T-helper 9 cell (primary cell): Measurements from ENCODE around the gene CCL7.
"Not testable (repeated sequence)": the region's sequence is repeated elsewhere in the genome, so short reads cannot be mapped to it uniquely, and the experiment has no call there.

Experiments
- DNase-seq: peaks from one replicate; pipeline ENCODE4 v3.0.0-alpha.2; 2020
- total RNA-seq, 2 donors: gene quantifications; one replicate each; lab custom pipeline; 2026; lab: John Stamatoyannopoulos, UW

The CCL7 gene
- 0 reads per million in 2 donors for total RNA-seq

DNA sequence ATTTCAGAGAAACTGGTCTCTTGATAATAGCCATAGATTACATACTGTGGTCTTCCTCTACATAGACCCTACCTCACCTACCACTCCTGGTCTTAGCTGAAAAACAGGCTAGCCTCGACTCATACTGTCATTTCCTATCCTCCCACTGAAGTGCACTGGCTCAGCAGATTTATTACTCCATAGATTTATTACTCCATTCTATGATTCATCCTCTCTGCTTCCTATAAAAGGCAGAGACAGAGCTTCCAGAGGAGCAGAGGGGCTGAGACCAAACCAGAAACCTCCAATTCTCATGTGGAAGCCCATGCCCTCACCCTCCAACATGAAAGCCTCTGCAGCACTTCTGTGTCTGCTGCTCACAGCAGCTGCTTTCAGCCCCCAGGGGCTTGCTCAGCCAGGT lies at the start of gene CCL7:
Gene CCL7, plus strand, starts transcription at position 253 of the 400 bp plus-strand sequence. Its CDS starts 70 bp downstream, at position 323.
- no peak for DNase-seq

DNA sequence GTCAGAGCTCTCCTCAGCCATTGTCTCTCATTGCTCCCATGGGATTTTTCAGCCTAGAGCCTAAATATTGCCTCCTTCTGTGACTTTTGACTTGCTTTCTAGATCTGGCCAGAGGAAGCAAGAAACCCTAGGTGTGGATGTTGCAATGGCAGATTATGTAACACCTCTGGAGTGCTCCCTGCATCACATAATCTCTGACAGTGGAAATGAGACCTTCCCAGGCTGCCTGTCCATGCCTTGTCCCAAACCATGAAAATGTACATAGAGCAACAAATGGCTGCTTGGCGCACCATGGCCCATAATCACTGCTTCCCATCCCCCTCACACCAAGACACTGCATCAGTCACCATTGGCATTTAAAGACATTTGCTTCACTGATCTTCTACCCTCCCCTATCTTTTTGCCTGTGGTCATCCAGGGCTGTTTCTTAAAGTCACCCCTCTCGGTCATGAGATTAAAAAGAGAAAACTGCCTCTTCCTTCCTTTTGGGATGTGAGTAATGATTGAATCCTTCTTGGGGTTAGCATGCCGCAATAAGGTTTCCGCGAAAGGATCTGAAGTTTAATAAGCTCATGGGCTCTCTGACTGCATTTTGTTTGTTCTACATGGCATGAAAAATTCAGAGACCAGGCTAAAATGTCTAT lies 49.1 kb upstream of the CCL7 start:
- no peak for DNase-seq

DNA sequence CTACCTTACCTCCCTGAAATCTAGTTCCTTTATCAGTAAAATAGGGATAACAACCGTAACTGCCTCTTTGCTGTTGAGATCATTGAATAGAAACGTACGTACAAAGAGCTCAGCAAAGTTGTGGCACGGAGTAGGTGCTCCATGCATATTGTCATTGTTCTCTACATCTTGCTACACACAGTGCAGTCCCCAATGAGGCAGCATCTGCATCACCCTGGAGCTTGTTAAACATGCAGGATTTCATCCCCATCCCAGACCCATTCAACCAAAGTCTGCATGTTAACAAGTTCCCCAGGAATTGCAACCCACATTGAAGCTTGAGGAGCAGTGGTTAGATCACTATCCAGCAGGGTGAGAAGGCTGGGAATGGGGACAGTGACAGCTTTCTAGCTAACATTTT lies 48.6 kb upstream of the CCL7 start:
- no peak for DNase-seq

DNA sequence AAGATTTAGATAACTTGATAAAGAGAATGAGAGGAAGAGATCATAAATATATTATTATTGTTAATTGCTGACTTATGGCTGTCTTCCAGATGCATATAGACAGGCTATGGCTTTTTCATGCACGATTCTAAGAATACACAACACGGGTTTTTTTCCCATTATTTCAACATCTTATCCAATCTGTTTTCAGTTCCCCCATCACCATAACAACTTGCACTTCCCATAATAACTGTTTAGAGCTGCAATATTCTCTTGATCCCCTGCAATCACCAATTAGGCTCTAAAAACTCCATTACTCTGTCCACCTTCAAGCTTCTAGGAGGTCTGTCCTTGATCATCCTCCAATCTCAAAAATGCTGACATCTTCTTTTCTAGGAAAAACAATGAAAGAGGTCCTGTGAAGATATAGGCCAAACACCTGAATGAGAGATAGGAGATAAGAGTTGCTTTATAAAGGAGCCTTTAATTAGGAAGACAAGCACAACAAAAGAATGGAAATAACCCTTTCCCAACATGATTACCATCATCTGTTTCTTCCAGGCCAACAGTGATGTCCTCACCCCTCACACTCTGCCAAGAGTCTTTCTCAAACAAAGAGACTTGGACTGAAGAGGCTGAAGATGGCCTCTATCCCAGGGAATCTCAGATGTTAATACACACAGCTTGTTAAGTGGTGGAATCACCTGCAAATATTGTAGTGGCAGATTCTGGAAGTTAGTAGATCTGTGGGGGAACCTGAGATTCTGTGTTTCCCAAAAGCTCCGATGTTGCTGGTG lies 47.1 kb upstream of the CCL7 start:
- no peak for DNase-seq

DNA sequence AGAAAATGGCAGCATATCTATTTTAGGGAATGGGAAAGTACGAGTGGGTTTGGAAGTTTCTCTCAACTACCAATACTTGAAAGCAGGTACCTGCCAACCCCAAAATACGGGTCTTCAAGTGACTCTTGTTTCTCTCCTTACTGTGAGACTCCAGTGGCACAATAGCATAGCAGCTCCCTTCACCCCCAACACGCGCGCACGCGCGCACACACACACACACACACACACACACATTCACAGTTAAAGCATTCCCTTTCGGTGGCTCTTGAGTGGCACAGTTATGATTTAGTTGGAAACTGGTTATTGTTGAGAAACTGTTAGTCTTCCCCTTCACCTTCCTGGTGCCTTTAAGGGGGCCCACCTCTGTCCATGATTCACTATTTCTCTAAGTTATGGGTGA lies 45.0 kb upstream of the CCL7 start:
- no peak for DNase-seq

DNA sequence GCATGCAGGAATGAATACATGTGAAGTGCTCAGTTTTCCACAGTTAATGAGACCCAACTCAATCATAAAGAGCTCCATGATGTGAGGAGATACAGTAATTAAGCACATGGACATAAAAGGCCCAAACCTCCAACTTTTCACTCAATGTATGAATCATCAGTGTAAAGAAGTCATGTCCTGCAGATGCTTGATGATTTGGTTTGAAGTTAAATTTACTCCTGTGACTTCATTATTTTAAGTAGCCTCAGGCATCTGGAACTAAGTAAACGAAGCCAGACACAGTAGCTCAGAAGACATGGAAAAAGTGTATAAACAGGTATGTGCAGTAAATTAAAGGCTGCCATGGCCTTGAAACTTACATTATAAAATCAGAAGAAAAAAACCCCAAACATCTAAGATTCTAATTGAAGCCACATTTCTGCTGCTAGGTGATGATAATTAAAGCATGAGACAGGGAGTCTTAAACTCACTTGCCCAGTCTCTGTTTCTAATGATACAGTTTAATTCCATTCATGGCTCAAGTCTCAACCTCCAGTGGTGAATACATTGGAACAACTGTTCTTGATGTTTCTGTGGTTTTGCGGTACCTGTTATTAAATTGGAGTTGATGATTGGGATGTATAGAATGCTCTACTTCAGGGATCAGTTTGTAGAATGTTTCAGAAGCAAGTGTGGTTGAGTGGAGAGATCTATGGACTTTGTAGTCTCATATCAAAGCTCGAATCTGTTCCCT lies 43.8 kb upstream of the CCL7 start:
- DNase-seq, result no peak

DNA sequence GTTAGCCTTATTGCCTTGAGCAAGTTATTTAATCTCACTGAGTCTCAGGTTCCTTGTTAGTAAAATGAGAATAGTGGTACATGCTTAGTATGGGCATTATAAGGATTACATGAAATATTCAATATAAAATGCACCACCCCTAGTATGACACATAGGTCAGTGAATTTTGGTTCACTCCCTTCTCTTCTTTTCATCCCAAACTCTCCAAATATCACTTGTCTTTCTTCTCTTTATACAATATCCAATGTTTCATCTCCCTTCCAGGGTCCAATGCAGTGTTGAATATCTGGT lies 43.3 kb upstream of the CCL7 start:
- no peak for DNase-seq

DNA sequence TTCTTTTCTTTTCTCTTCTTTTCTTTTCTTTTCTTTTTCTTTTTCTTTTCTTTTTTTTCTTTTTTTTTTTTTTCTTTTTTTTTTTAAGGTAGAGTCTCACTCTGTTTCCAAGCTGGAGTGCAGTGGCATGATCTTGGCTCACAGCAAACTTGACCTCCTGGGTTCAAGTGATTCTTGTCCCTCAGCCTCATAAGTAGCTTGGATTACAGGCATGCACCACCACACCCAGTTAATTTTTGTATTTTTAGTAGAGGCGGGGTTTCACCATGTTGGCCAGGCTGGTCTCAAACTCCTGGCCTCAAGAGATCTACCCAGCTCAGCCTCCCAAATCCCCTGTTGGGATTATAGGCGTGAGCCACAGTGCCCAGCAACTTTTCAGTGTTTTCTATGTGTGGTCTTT lies 42.7 kb upstream of the CCL7 start:
- not testable (repeated sequence) for DNase-seq

DNA sequence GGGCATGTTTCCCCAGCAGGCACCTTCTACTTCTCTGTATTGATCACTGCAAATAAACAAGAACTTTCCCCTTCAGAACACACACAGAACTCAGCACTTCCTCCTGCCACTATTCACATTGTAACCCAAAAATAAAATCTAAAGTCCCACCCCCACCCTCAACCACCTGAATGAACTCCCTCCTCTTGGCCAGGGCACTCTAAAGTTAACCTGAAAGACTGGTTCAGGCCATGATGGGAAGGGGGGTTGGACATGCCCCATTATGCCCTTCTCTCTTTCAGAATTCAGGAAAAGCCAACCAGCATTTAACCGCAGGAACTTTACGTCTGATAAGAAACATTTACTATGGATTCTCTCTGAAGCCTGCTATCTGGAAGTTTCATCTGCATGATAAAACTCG lies 42.3 kb upstream of the CCL7 start:
- DNase-seq, result no peak

DNA sequence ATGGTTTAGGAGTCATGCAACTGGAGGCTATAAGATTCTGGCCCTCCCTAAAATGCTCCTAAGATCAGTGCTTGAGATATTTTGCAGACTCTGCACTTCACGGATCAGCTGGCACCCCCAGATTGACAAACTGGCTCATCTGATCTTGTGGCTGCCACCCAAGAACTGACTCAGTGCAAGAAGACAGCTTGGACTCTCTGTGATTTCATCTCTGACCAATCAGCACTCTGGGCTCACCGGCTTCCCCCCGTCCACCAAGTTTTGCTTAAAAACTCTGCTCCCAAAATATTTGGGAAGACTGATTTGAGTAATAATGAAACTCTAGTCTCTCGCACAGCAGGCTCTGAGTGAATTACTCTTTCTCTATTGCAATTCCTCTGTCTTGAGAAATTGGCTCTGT lies 41.2 kb upstream of the CCL7 start:
- no peak for DNase-seq

DNA sequence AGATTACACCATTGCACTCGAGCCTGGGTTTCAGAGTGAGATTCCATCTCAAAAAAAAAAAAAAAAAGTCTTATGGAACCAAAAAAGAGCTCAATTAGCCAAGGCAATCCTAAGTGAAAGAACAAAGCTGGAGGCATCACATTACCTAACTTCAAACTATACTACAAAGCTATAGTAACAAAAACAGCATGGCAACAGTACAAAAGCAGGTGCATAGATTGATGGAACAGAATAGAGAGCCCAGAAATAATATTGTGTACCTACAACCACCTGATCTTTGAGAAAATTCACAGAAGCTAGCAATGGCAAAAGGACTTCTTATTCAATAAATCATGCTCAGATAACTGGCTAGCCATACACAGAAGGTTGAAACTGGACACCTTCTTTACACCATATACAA lies 39.7 kb upstream of the CCL7 start:
- no peak for DNase-seq

DNA sequence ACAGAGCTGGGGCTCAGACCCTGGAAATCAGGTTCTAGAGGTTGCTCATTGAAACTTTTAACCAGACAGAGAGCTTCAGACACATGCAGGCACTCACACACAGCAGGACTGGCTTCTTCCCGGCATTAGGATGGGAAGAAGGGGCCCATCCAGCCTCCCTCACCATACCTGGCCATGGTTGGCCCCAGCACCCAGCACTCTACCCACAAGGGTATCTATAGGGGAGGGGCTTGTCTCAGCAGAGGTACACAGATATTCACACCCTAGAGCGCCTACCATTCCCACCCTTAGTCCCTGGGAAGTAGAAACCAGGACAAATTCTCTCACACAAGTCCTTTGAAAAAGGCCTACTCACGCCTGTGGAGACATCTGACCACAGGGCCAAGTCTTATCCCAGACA lies 35.4 kb upstream of the CCL7 start:
- DNase-seq, result no peak

DNA sequence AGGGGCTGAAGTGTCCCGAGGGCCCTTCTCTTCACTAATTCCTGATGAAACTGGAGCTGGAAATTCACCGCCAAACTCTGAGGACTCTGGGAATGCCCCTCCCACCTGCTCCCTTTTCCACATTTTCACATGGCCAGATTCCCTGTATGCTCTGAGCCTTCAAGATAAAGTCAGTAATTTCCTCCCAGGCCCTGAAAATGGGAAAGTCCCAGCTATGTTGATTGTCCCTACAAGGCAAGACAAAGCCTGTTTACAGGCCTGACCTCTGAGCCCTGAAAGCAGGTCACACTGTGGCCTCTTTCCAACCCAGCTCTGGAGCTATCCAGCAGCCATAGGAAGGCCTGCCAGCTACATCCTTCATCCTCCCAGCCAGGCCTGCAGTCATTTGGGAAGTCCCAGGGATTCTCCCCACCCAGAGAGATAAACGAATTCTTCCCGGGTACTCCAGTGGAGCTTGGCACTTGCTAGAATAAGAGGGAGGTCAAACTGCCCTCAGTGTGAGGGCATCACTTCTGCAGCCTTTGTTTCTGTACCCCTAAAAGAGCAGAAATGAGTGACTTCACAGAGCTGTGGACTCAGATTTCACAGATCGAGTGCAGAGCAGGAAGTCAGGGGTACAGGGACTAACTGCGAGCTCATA lies 34.5 kb upstream of the CCL7 start:
- DNase-seq, result no peak

DNA sequence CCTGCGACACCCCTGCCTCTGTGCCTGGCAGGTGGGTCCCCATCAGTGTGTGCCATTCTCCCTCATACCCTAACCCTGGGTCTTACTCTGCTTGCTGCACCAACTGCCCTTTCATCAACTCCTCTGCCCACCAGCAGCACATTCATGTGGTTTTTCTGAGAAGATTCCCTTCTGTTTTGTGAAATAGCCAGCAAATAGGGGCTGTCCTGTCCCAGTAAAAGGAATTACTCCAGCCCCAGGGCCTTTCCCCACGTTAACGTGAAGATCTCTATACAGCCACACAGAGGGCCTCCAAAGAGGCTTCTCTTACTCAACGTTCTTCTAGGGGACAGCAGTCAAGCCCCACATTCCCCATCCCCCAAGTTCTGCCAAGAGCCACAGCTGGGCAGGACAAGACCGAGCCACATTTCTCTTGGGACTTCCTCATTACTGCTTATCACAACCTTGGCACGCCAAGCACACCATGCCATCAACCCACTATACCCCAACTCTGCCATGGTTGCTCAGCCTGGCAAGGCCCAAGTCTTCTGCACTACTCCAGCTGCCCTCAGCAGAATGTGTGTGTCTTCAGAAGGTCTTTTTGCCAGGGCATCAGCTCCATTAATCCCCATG lies 33.6 kb upstream of the CCL7 start:
- DNase-seq, result no peak

DNA sequence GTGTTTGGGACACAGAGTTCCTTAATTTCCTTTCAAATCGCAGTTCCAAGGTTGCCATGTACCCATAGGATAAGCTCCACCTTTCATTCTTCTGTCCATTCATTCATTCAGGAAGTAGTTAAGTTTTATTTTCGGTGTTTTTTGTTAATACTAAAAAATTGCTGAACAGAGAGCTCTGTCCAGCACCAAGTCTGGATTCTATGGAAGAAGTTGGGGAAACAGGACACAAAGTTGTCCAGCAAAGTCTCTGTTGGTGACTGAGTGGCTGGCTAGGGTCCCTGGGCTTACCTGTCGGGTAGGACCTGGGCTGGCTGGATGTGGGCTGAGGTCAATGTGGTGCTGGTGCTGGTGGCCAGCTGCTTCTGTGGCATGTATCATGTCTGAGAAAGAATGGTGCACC lies 32.6 kb upstream of the CCL7 start:
- no peak for DNase-seq

DNA sequence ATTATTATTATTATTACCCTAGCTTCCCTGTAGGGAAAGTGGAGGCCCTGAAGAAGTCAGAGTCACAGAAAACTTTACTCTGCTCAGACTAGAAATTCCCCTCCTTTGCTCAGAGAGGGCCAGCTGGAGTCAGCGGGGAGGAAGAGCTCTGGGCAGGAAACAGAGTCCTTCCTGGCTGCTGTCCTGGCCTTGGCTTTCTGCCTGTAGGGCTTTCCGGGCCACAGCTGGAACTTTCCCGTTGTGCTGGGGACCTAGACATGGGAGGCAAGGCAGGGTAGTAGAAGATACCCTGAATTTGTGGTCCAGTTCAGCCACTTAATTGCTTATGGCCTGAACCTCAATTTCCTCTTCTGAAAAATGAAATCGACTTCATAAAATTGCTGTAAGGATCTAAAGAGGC lies 29.0 kb upstream of the CCL7 start:
- DNase-seq, result no peak

DNA sequence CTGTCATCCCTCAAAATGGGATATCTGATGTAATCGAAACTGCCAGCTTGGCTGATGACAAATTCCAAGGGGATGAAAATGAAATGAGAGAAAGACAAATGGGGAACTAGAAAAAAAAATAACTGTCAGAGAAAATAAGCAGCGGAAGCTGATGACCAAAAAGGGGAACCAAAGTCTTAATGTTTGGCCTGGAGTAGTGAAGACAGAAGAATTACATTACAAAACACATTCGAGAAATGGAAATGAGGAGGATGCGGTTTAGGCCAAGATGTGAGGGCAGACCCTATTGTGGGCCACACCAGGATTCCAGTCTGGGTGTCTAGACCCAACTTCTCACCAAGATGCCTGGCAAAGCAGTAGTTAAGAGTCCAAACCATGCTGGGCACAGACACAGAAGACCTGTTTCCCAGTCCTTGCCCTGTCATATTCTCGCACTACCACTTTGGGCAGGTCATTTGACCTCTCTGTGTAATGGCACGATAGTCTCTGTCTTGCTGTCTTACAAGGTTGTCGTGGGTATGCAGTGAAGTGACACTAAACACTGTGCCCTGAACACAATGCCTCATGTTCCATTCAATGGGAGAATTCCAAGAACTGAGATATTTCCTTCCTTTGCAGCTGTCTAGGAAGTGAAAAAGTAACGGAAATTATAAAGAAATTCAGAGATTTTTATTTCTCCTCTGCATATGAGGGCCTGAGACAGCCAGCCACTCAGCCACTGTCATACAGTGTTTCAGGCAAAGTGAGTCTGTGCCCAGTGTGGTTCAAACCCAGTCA lies 27.2 kb upstream of the CCL7 start:
- DNase-seq, result no peak

DNA sequence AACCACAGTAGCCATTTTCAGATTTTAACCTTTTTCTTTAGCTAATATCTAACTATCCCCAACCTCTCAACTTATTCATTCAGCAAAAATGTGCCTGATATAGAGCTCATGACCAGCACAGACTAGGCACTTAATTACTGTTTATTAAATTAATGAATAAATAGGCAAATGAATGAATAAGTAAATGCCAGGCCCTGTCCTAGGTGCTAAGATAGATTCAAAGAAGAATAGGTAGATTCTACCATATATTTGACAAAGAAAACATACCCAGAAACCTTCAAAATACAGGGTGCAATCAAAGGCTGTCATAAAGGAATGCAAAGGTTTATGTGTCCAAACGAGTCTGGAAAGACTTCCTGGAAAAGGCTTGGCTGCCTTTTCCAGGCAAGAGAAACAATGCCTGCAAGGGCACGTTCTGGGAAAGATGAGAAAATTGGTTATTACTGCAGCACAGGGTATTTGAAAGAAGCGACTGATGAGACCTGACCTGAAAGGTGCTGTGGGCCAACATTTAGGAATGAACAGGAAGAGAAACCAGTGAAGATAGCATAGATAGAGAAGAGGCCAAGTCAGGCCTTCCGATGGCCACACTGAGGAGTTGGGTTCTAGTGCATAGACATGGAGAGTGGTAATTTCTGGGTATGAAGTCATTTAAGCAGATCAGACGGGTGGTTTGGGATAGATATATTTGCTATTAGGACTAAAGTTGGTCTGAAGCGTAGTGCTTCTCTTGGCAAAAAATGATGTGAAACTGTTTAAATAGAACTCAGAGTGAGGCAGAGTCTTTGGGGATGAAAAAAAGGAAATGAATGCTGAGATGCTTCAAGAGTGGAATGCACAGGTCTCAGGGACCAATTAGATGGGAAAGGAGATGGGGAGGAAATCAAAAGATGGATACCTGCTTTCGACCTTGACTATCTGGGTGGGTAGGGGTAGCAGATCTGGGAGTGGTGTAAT lies 26.4 kb upstream of the CCL7 start:
- DNase-seq, result no peak

DNA sequence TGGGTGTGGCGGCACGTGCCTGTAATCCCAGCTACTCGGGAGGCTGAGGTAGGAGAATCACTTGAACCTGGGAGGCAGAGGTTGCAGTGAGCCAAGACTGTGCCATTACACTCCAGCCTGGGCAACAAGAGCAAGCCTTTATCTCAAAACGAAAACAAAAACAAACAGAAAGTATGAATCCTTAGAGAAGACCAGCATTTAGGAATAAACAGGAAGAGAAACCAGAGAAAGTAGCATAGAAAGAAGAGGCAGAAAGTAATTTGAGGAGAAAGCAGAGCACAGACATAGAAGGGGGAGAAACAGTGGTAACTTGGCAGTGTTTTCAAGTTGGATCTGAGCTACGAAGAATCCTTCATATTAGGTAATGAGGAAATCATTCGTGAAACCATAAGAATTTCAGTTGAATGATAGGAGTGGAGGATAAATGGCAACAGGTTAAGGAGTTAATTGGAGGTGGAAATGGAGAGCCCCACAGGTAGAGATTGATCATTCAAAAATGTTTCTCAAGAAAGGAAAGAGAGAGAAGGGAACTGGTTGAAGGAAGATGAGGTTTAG lies 24.6 kb upstream of the CCL7 start:
- no peak for DNase-seq

DNA sequence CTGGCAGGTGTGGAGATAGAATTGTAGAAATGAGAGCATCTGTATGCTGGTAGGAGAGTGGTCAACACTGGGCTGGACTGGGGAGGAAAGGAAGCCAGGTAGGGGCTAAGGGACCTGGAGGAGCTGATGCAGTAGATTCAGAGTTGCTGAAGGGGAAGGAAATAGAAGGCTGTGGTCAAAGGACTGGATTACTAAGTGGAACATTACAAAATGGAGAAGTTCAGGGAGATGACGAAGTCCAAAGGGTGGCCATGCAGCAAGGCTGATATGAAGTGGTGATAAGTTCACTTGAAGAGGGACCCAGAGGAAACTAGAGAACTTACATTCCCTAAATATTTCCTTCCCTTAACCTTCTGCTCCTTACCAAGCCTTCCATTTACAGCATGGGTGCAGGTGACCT lies 23.6 kb upstream of the CCL7 start:
- no peak for DNase-seq

DNA sequence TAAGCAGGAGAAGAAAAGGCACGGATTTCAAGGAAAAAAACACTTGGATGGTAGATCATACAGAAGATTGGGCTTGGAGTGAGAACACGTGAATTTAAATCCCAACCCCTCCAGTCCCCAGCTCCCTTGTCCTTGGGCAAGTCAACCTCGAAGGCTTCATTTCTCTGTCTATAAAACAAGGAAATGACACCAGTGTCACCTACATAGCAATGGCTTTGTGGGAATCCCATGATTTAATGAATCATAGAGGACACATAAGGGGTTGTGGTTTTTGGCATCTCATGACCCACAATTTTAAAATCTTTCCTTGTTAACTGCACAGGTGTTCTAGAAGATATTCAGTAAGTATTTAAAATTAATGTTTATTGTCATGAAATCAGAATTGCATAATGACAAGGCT lies 23.1 kb upstream of the CCL7 start:
- DNase-seq, result no peak
